Endodermal cell (in vitro differentiated cells): ENCODE results near the gene FGF22. TPM values are rescaled to one million over a fixed set of nuclear protein-coding genes. Genes with fewer than 3 reads are reported as not detected.

Experiments
- DNase-seq: peaks from one replicate; pipeline ENCODE4 v3.0.0-alpha.2; 2017
- H3K27ac ChIP-seq: 2 replicates; pipeline ENCODE4 v1.5.1; 2013; ENCODE audit warnings: mild to moderate bottlenecking, low read depth, low read length, moderate library complexity
- H3K27me3 ChIP-seq: 2 replicates; pipeline ENCODE4 v1.6.1; 2013; ENCODE audit warnings: mild to moderate bottlenecking, low read length, moderate library complexity; ENCODE audit not compliant: insufficient read depth, control insufficient read depth, poor library complexity, severe bottlenecking
- H3K36me3 ChIP-seq: 2 replicates; pipeline ENCODE4 v1.7.0; 2013; ENCODE audit warnings: mild to moderate bottlenecking, low read length, moderate library complexity; ENCODE audit not compliant: control insufficient read depth, insufficient read depth
- H3K4me1 ChIP-seq: one replicate; pipeline ENCODE4 v1.7.0; 2013; ENCODE audit warnings: low read length; ENCODE audit not compliant: control insufficient read depth, insufficient read depth
- H3K4me3 ChIP-seq: 2 replicates; pipeline ENCODE4 v1.5.1; 2013; ENCODE audit warnings: mild to moderate bottlenecking, low read length, moderate library complexity
- H3K9ac ChIP-seq: 2 replicates; pipeline ENCODE4 v1.6.1; 2013; ENCODE audit warnings: mild to moderate bottlenecking, low read length, moderate library complexity; ENCODE audit not compliant: poor library complexity, severe bottlenecking; ENCODE audit errors: extremely low read depth
- H3K9me3 ChIP-seq: 2 replicates; pipeline ENCODE4 v1.6.1; 2013; ENCODE audit warnings: mild to moderate bottlenecking, low read length, moderate library complexity; ENCODE audit not compliant: control insufficient read depth
- H3K27ac Mint-ChIP-seq: 2 replicates; pipeline ENCODE4 v1.8.0; 2020; ENCODE audit warnings: mixed read lengths
- H3K27me3 Mint-ChIP-seq: 2 replicates; pipeline ENCODE4 v1.8.0; 2021; ENCODE audit warnings: mild to moderate bottlenecking, mixed read lengths; ENCODE audit not compliant: insufficient read depth
- H3K36me3 Mint-ChIP-seq: 2 replicates; pipeline ENCODE4 v1.8.0; 2020; ENCODE audit warnings: low read depth, mixed read lengths
- H3K4me1 Mint-ChIP-seq: 2 replicates; pipeline ENCODE4 v1.8.0; 2020; ENCODE audit warnings: mixed read lengths
- H3K4me3 Mint-ChIP-seq: 2 replicates; pipeline ENCODE4 v1.8.0; 2020; ENCODE audit warnings: mild to moderate bottlenecking, moderate library complexity, mixed read lengths
- H3K9me3 Mint-ChIP-seq: 2 replicates; pipeline ENCODE4 v1.8.0; 2020; ENCODE audit warnings: mild to moderate bottlenecking, mixed read lengths
- CTCF ChIP-seq: fragments of 200-600 bp; sonication (generic); conservative IDR thresholded peaks from 2 replicates; pipeline ENCODE4 v1.5.0; 2021; ENCODE audit warnings: antibody characterized with exemption, mild to moderate bottlenecking
- WGBS, 2 experiments: methylation state at CpG; one replicate each; pipeline versions ENCODE4 v1.1.5 to v1.1.7; 2013; ENCODE audit warnings: missing lambda C conversion rate in 2 of 2, mixed read lengths in 1 of 2; ENCODE audit not compliant: insufficient coverage in 1 of 2, insufficient read length in 1 of 2; 5-methylcytosine and 5-hydroxymethylcytosine counted together
- total RNA-seq, 2 donors: library from RNA; stranded (reverse); fragmentation: NEBNext Ultra II Directional in 1 of 2; extraction: Animal tissue kit (Norgen Biotek cat#: 25700) in 1 of 2; gene quantifications; 2 replicates in 1 of 2; 3 replicates in 1 of 2; pipeline ENCODE4 v1.2.1, GENCODE V29; 2021

FGF22 gene
- total RNA-seq, 2 donors from 2014 or later: 0.81 to 0.82 TPM

- H3K36me3 ChIP-seq: no peaks in the 10 kb centered on the region
- H3K4me3 ChIP-seq: no peak overlapping the region
- no peak overlapping the region for H3K9ac ChIP-seq
- 85 to 91% methylated on average over 22 to 24 of the region's 24 CpGs for WGBS, 2 experiments
- Mint-ChIP-seq H3K27ac (no peak overlapping the region), H3K4me3 (no peak overlapping the region), H3K9me3 (no peaks in the 10 kb centered on the region), H3K27me3 (peaks cover 11% of the 10 kb centered on the region), H3K4me1 (no peaks in the 10 kb centered on the region), H3K36me3 (peaks cover 7% of the 10 kb centered on the region)
- no peak overlapping the region for H3K27ac ChIP-seq
- no peak for DNase-seq
- H3K9me3 ChIP-seq: no peaks in the 10 kb centered on the region
- TF ChIP-seq CTCF: no peak
- H3K4me1 ChIP-seq: no peaks in the 10 kb centered on the region
- H3K27me3 ChIP-seq: peaks cover 7% of the 10 kb centered on the region
Measured at GRCh38 chr19:643736-644135, 4.1 kb downstream of the FGF22 start.

GRCh38 chr19:644363-644762 is 4.7 kb downstream of the FGF22 start:
- 88% methylated on average over 11 to 28 of the region's 28 CpGs for WGBS, 2 experiments
- Histone ChIP-seq H3K9me3 (no peaks in the 10 kb centered on the region), H3K4me1 (no peaks in the 10 kb centered on the region), H3K4me3 (no peak overlapping the region), H3K9ac (no peak overlapping the region), H3K27me3 (peaks cover under 1% of the 10 kb centered on the region), H3K36me3 (no peaks in the 10 kb centered on the region), H3K27ac (no peak overlapping the region)
- H3K27ac Mint-ChIP-seq: no peak overlapping the region
- H3K27me3 Mint-ChIP-seq: peaks cover 4% of the 10 kb centered on the region
- no peak overlapping the region for H3K4me3 Mint-ChIP-seq
- DNase-seq: no peak
- H3K36me3 Mint-ChIP-seq: peaks cover 10% of the 10 kb centered on the region
- TF ChIP-seq CTCF: no peak
- H3K4me1 Mint-ChIP-seq: no peaks in the 10 kb centered on the region
- H3K9me3 Mint-ChIP-seq: no peaks in the 10 kb centered on the region

GRCh38 chr19:644789-645188 is 5.1 kb downstream of the FGF22 start:
- Mint-ChIP-seq H3K9me3 (no peaks in the 10 kb centered on the region), H3K4me3 (no peak overlapping the region), H3K27me3 (peaks cover 3% of the 10 kb centered on the region), H3K36me3 (peaks cover 10% of the 10 kb centered on the region), H3K4me1 (no peaks in the 10 kb centered on the region), H3K27ac (no peak overlapping the region)
- H3K36me3 ChIP-seq: no peaks in the 10 kb centered on the region
- no peak for TF ChIP-seq CTCF
- no peak overlapping the region for H3K27ac ChIP-seq
- no peak overlapping the region for H3K4me3 ChIP-seq
- DNase-seq: no peak
- H3K9ac ChIP-seq: no peak overlapping the region
- H3K27me3 ChIP-seq: no peaks in the 10 kb centered on the region
- no peaks in the 10 kb centered on the region for H3K9me3 ChIP-seq
- H3K4me1 ChIP-seq: no peaks in the 10 kb centered on the region
- WGBS, 2 experiments: 88 to 94% methylated on average over 12 to 14 of the region's 14 CpGs
